Measurements from ENCODE around the gene DDX17. TPM values are rescaled to one million over a fixed set of nuclear protein-coding genes. Genes with fewer than 3 reads are reported as not detected.

Gene DDX17
- polyA plus RNA-seq, 1 donor (not counting 4 experiments of a cell fraction or from before 2014, with no cell fraction given), result 270 TPM

GRCh38 chr22:38450234-38450797 lies 55.8 kb downstream of the DDX17 start:
- no peaks in the 10 kb centered on the region for H3K9me1 ChIP-seq (ENCODE audit: control insufficient read depth, extremely low read depth, insufficient read depth, low read length)
- H3K9me3 ChIP-seq (ENCODE audit: control insufficient read depth, low read depth, low read length), result no peaks in the 10 kb centered on the region
- dilution Hi-C loops (cut with MboI; ENCODE audit: extremely low pct_ligation_motif_present, low sequenced_read_pairs), result no loop called here
- no peak overlapping the region for H3K4me3 ChIP-seq (ENCODE audit: control insufficient read depth in 2 of 3, extremely low read depth in 1 of 3, insufficient read depth in 2 of 3, low read depth in 1 of 3, low read length in 3 of 3)
- H4K20me1 ChIP-seq (ENCODE audit: control insufficient read depth, extremely low read depth, insufficient read depth, low read length), result no peaks in the 10 kb centered on the region
- DNase-seq (ENCODE audit: low read depth, low spot score) (no peak), FAIRE-seq (no peak)
- no peak overlapping the region for H3K4me2 ChIP-seq (ENCODE audit: control insufficient read depth, extremely low read depth, insufficient read depth, low read depth, low read length)
- H3K36me3 ChIP-seq (ENCODE audit: control insufficient read depth in 2 of 2, extremely low read depth in 1 of 2, insufficient read depth in 2 of 2, low read length in 2 of 2), result no peaks in the 10 kb centered on the region
- H3K27me3 ChIP-seq (ENCODE audit: control insufficient read depth, extremely low read depth, insufficient read depth, low read length), result peaks cover 47% of the 10 kb centered on the region
- H3K79me2 ChIP-seq (ENCODE audit: control insufficient read depth, insufficient read depth, low read length), result no peaks in the 10 kb centered on the region
- no peak overlapping the region for H3K9ac ChIP-seq (ENCODE audit: control insufficient read depth, extremely low read depth, insufficient read depth, low read length)
- TF ChIP-seq EZH2 (IDR thresholded peaks at IDR 0.05; ENCODE audit: low read length) (peak; percentile 35), CTCF (optimal IDR thresholded peaks at IDR 0.05 in 1 of 3, IDR thresholded peaks at IDR 0.05 in 1 of 3, conservative IDR thresholded peaks at IDR 0.05 in 1 of 3; ENCODE audit: extremely low read depth in 1 of 3, insufficient read depth in 2 of 3, low read length in 3 of 3) (no peak)
- H2AFZ ChIP-seq (ENCODE audit: control insufficient read depth, low read length), result no peak overlapping the region
- peaks cover 15% of the 10 kb centered on the region for H3K4me1 ChIP-seq (ENCODE audit: control insufficient read depth, extremely low read depth, insufficient read depth, low read length)
- H3K27ac ChIP-seq (ENCODE audit: control insufficient read depth, insufficient read depth, low read length), result no peak overlapping the region

GRCh38 chr22:38449776-38450175 lies 56.3 kb downstream of the DDX17 start:
- Histone ChIP-seq H3K9me1 (ENCODE audit: control insufficient read depth, extremely low read depth, insufficient read depth, low read length) (no peaks in the 10 kb centered on the region), H4K20me1 (ENCODE audit: control insufficient read depth, extremely low read depth, insufficient read depth, low read length) (no peaks in the 10 kb centered on the region), H3K36me3 (ENCODE audit: control insufficient read depth in 2 of 2, extremely low read depth in 1 of 2, insufficient read depth in 2 of 2, low read length in 2 of 2) (no peaks in the 10 kb centered on the region), H2AFZ (ENCODE audit: control insufficient read depth, low read length) (no peak overlapping the region), H3K27ac (ENCODE audit: control insufficient read depth, insufficient read depth, low read length) (no peak overlapping the region), H3K9ac (ENCODE audit: control insufficient read depth, extremely low read depth, insufficient read depth, low read length) (no peak overlapping the region), H3K4me3 (ENCODE audit: control insufficient read depth in 2 of 3, extremely low read depth in 1 of 3, insufficient read depth in 2 of 3, low read depth in 1 of 3, low read length in 3 of 3) (no peak overlapping the region), H3K4me2 (ENCODE audit: control insufficient read depth, extremely low read depth, insufficient read depth, low read depth, low read length) (peak overlapping the region; percentile 45), H3K4me1 (ENCODE audit: control insufficient read depth, extremely low read depth, insufficient read depth, low read length) (peaks cover 15% of the 10 kb centered on the region), H3K9me3 (ENCODE audit: control insufficient read depth, low read depth, low read length) (no peaks in the 10 kb centered on the region), H3K27me3 (ENCODE audit: control insufficient read depth, extremely low read depth, insufficient read depth, low read length) (peaks cover 44% of the 10 kb centered on the region), H3K79me2 (ENCODE audit: control insufficient read depth, insufficient read depth, low read length) (no peaks in the 10 kb centered on the region)
- no peak for FAIRE-seq
- TF ChIP-seq EZH2 (IDR thresholded peaks at IDR 0.05; ENCODE audit: low read length) (no peak), CTCF (optimal IDR thresholded peaks at IDR 0.05 in 1 of 3, IDR thresholded peaks at IDR 0.05 in 1 of 3, conservative IDR thresholded peaks at IDR 0.05 in 1 of 3; ENCODE audit: extremely low read depth in 1 of 3, insufficient read depth in 2 of 3, low read length in 3 of 3) (no peak)
- dilution Hi-C loops (cut with MboI; ENCODE audit: extremely low pct_ligation_motif_present, low sequenced_read_pairs), result no loop called here
- DNase-seq (ENCODE audit: low read depth, low spot score), result no peak

All from keratinocyte (primary cell).